Gastroesophageal sphincter (tissue), 3 donors: ENCODE measurements around the gene SZT2.

Experiments used
- CTCF ChIP-seq, 4 experiments: fragments of 200-600 bp in 2 of 4; fragments of 450-650 bp in 2 of 4; sonication (generic) in 1 of 4; IDR thresholded peaks; one replicate each; pipeline ENCODE4 v1.5.1; 2017 to 2019; ENCODE audit warnings: antibody characterized with exemption in 4 of 4, mild to moderate bottlenecking in 2 of 4, moderate library complexity in 2 of 4
- POLR2AphosphoS5 ChIP-seq: sonication (generic); formaldehyde crosslinking; IDR thresholded peaks from one replicate; pipeline ENCODE4 v1.6.1; 2017; ENCODE audit warnings: antibody characterized with exemption

GRCh38 chr1:43499898-43500297 is 110.2 kb downstream of the SZT2 start:
- TF ChIP-seq POLR2AphosphoS5 (no peak), CTCF (IDR thresholded peaks at IDR 0.05) (no peak)
